Panc1 (cell line): ENCODE results near the gene USP12.

Experiments
- CTCF ChIP-seq: fragments of 450-650 bp; IDR thresholded peaks from 2 replicates; pipeline ENCODE4 v1.5.1; 2017; ENCODE audit warnings: mild to moderate bottlenecking
- POLR2AphosphoS5 ChIP-seq: IDR thresholded peaks from 2 replicates; pipeline ENCODE4 v1.6.1; 2012; ENCODE audit warnings: mild to moderate bottlenecking, low read depth, low read length, moderate library complexity

GRCh38 chr13:27211271-27211670, 39.7 kb upstream of the USP12 start:
- TF ChIP-seq POLR2AphosphoS5 (no peak), CTCF (no peak)
